ENCODE data around the gene ADAM12. TPM values are rescaled to one million over a fixed set of nuclear protein-coding genes. Genes with fewer than 3 reads are reported as not detected.

The ADAM12 gene
- total RNA-seq, 1 experiment from 2014 or later, result not detected

- H3K9me2 ChIP-seq (ENCODE audit: insufficient read depth), result no peaks in the 10 kb centered on the region
- no peaks in the 10 kb centered on the region for H3K79me2 ChIP-seq (ENCODE audit: insufficient read depth, low read length)
- RAD21 ChIA-PET (ENCODE audit: low non-redundant PET in 1 of 2, low total read pairs in 2 of 2, uncharacterized antibody in 2 of 2, unreplicated experiment in 2 of 2), result no interaction called here
- ATAC-seq (no peak), DNase-seq (ENCODE audit: low read depth, low spot score) (no peak)
- H3K36me3 ChIP-seq (ENCODE audit: control insufficient read depth in 1 of 2, insufficient read depth in 2 of 2, low read length in 2 of 2), result no peaks in the 10 kb centered on the region
- peaks cover 41% of the 10 kb centered on the region for H3K27me3 ChIP-seq (ENCODE audit: insufficient read depth, low read length)
- peaks cover 0 to 9% of the 10 kb centered on the region in 2 experiments; a peak in 1 of 4 replicates for H3K4me1 ChIP-seq (ENCODE audit: control insufficient read depth in 1 of 2, insufficient read depth in 2 of 2, low read length in 2 of 2)
- no peak overlapping the region for H2AFZ ChIP-seq (ENCODE audit: low read depth, low read length, poor library complexity, severe bottlenecking)
- H3K9me3 ChIP-seq (ENCODE audit: control insufficient read depth in 1 of 2, insufficient read depth in 1 of 2, low read depth in 1 of 2, low read length in 2 of 2), result no peaks in the 10 kb centered on the region
- no peak overlapping the region for H3K9ac ChIP-seq (ENCODE audit: low read length)
- BruUV-seq (replicated peaks), result no TSS peak
- no peak overlapping the region for H3K4me2 ChIP-seq (ENCODE audit: low read length)
- CTCF ChIA-PET, result no interaction called here
- TF ChIP-seq CBX3 (IDR thresholded peaks at IDR 0.05; ENCODE audit: low read depth), result no peak
- TF ChIP-seq ELF1 (IDR thresholded peaks at IDR 0.05; ENCODE audit: borderline replicate concordance, low read depth), result no peak
- no peak for TF ChIP-seq REST (IDR thresholded peaks at IDR 0.05; ENCODE audit: low read depth)
- no peak for TF ChIP-seq ZFX (IDR thresholded peaks at IDR 0.05)
- TF ChIP-seq YY1 (IDR thresholded peaks at IDR 0.05; ENCODE audit: extremely low read depth, insufficient replicate concordance, low read depth, low read length), result no peak
- TF ChIP-seq EGR1 (IDR thresholded peaks at IDR 0.05; ENCODE audit: low read depth), result no peak
- TF ChIP-seq RAD21 (IDR thresholded peaks at IDR 0.05; ENCODE audit: low read depth), result no peak
- TF ChIP-seq SP1 (IDR thresholded peaks at IDR 0.05; ENCODE audit: low read depth), result no peak
- no peak overlapping the region for H3K4me3 ChIP-seq (replicated peaks in 1 of 2; ENCODE audit: low read depth in 1 of 2, low read length in 2 of 2)
- no peaks in the 10 kb centered on the region for H4K20me1 ChIP-seq (ENCODE audit: insufficient read depth)
- POLR2A ChIA-PET, result no interaction called here
- H3K27ac ChIP-seq (ENCODE audit: low read depth, low read length), result no peak overlapping the region
- intact Hi-C loops (cut with micrococcal nuclease), result no loop called here
Measured at GRCh38 chr10:126208726-126209302, 179.5 kb downstream of the ADAM12 start.
